ENCODE data around the gene ITFG1.
"Not testable (repeated sequence)": the region's sequence is repeated elsewhere in the genome, so short reads cannot be mapped to it uniquely, and the experiment has no call there.

Gene ITFG1

GRCh38 chr16:47143677-47144558 lies 316.9 kb downstream of the ITFG1 start, which contains the start of gene NETO2:
NETO2 (minus strand) TSS chr16:47143945; CDS start chr16:47143612, 333 bp downstream.
- peak; percentile 84 for DNase-seq (ENCODE audit: low read depth)
- TF ChIP-seq, protein P1, sequence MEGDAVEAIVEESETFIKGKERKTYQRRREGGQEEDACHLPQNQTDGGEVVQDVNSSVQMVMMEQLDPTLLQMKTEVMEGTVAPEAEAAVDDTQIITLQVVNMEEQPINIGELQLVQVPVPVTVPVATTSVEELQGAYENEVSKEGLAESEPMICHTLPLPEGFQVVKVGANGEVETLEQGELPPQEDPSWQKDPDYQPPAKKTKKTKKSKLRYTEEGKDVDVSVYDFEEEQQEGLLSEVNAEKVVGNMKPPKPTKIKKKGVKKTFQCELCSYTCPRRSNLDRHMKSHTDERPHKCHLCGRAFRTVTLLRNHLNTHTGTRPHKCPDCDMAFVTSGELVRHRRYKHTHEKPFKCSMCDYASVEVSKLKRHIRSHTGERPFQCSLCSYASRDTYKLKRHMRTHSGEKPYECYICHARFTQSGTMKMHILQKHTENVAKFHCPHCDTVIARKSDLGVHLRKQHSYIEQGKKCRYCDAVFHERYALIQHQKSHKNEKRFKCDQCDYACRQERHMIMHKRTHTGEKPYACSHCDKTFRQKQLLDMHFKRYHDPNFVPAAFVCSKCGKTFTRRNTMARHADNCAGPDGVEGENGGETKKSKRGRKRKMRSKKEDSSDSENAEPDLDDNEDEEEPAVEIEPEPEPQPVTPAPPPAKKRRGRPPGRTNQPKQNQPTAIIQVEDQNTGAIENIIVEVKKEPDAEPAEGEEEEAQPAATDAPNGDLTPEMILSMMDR (IDR thresholded peaks at IDR 0.05; ENCODE audit: insufficient read depth, low read depth, low read length, missing control alignments) = peak; percentile 66
- peak within 1 kb of the TSS; percentile 94 for H3K4me3 ChIP-seq (ENCODE audit: low read depth, low read length)

DNA sequence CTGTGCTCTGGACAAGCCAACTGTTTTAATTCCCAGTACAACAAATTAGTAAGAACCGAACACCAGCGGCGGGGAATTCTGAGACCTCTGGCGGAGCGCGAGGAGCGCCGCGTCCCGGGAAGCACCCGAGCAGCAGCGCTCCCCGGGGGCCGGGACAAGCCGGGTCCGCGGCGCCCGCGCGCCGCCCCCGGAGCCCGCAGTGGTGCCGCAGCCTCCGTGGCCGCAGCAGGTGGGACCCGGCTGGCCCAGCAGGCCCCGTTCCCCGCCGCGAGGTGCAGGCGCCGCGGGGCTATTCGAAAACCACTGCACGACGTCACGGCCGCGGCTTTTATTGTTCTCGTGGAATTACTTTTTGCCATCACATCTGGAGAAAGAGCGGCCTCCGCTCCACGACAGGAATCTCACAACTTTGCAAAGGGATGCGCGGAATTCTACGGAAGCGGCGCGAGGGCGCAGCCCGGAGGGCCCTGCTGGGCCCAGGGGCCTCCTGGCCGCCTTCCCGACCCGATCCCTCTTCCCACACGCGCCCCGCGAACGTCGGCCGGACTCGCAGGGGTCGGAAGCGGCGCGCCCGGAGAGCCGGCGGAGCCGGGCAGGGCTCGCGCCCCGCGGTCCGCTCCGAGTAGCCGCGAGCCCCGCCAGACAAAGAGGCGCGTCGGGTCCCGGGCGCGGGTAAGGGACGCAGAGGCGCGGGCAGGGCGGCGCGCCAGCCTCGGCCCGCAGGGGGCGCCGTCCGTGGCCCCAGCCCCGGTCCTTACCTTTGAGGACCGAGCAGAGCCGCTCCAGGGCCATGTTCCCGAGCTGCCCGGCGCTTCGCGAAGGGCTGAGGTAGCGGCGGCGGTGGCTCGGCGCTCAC lies 317.8 kb downstream of the ITFG1 start:
- TF ChIP-seq, protein P1 (IDR thresholded peaks at IDR 0.05; ENCODE audit: insufficient read depth, low read depth, low read length, missing control alignments) = peak; percentile 80
- H3K4me3 ChIP-seq (ENCODE audit: low read depth, low read length) = peak overlapping the region; percentile 94
- DNase-seq (ENCODE audit: low read depth) = peak; percentile 88

DNA sequence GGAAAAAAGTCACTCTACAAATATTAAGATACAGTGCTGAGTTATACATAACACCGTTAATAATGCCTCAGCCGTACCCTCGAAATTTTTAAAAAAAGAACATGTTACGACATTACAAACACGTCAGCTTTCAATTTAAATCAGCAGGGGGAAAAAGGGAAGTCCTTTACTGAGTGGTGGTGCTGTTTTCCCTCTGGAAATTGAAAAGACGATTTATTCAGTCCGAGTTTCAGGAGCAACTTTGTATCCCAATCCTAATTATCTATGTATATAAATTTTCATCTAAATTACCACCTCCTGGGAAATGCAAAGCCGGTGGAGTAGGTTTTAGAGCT lies 318.4 kb downstream of the ITFG1 start:
- TF ChIP-seq, protein P1 (IDR thresholded peaks at IDR 0.05; ENCODE audit: insufficient read depth, low read depth, low read length, missing control alignments) = no peak
- peak; percentile 41 for DNase-seq (ENCODE audit: low read depth)
- H3K4me3 ChIP-seq (ENCODE audit: low read depth, low read length) = peak overlapping the region; percentile 94

DNA sequence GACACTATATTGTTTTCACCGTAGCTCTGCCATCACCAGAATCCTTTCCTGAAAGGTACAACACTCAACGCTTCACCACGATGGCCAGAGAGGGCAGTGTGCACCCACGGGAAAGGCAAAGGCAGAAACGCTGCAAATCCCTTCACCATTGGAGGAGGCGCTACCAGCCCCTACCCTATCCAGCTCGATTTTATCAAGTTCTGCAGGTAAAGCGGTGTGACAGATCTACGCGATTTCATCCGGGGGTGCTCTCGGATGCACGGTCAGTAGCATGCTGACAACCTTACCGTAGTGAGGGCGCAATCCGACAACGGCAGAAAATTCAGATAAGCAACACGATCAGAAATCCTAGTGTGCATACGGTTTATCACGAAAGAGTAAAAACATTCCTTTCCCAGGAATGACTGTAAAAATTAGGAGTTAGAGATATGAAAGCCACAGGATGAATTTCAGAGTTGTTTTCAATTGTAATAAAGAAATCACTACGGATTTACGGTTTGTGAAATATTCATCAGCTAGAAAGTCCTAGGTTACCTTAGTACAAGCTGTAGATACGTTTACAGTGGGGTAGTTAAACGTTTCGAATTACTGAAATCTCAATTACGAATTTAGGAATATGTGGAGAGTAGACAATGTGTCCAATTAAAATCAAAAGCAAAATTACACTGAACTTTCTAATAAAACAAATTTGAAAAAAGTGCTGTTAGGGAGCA lies 318.9 kb downstream of the ITFG1 start:
- H3K4me3 ChIP-seq (ENCODE audit: low read depth, low read length) = peak overlapping the region; percentile 94
- DNase-seq (ENCODE audit: low read depth) = peak; percentile 95
- TF ChIP-seq, protein P1 (IDR thresholded peaks at IDR 0.05; ENCODE audit: insufficient read depth, low read depth, low read length, missing control alignments) = peak; percentile 97

- no peak for DNase-seq (ENCODE audit: low read depth)
- no peak overlapping the region for H3K4me3 ChIP-seq (ENCODE audit: low read depth, low read length)
- TF ChIP-seq, protein P1 (IDR thresholded peaks at IDR 0.05; ENCODE audit: insufficient read depth, low read depth, low read length, missing control alignments) = no peak
Observed at GRCh38 chr16:47140686-47141085, 320.2 kb downstream of the ITFG1 start.

DNA sequence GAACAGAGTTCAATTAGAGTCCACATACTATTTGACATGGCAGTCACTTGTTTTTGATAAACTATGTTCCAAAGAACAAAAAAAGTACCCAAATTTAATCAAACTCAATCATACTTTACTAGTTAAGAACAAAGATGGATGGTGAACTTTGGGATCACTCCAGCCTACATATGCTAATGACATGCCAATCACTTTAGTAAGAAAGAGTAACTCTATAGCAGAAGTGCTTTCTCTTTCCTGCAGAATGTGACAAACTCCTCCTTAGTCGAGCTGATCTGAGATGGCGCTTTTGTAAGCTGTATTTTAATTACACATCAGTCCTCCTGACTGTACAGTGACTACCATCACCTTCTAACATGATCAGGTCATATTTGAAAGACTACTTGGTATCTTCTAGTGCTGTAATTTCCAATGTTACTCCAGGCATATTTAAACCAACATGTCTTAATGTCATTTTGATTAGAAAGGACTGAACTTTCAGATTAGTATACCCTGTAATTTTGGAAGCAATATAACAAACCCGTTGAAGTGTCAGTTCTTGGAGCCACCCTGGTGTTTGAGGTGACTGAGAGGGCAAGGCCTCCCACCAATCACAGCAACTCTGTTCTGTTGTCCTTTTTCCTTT lies 321.2 kb downstream of the ITFG1 start:
- H3K4me3 ChIP-seq (ENCODE audit: low read depth, low read length) = no peak overlapping the region
- no peak for DNase-seq (ENCODE audit: low read depth)
- TF ChIP-seq, protein P1 (IDR thresholded peaks at IDR 0.05; ENCODE audit: insufficient read depth, low read depth, low read length, missing control alignments) = no peak

- not testable (repeated sequence) for DNase-seq (ENCODE audit: low read depth); H3K4me3 ChIP-seq (ENCODE audit: low read depth, low read length)
Observed at GRCh38 chr16:47137925-47138324, 322.9 kb downstream of the ITFG1 start.

All from GM12865 (cell line).